PFSK-1 (cell line): ENCODE measurements around the gene GRAMD1B.

Experiments used
- POLR2AphosphoS5 ChIP-seq: IDR thresholded peaks from 2 replicates; pipeline ENCODE4 v1.6.1; 2012; ENCODE audit warnings: low read depth, mild to moderate bottlenecking, control low read depth, low read length, moderate library complexity
- REST ChIP-seq, 2 experiments: IDR thresholded peaks; 2 replicates each; pipeline versions ENCODE4 v1.6.1 to v1.8.0; 2011 to 2012; ENCODE audit warnings: low read depth in 2 of 2, low read length in 2 of 2, control low read depth in 1 of 2, inconsistent platforms in 1 of 2, mild to moderate bottlenecking in 1 of 2, moderate library complexity in 1 of 2; ENCODE audit not compliant: insufficient read depth in 1 of 2
- TAF1 ChIP-seq: IDR thresholded peaks from 2 replicates; pipeline ENCODE4 v1.6.1; 2012; ENCODE audit warnings: low read length, control low read depth, borderline replicate concordance; ENCODE audit not compliant: insufficient read depth

- TF ChIP-seq POLR2AphosphoS5 = no peak
- no peak for TF ChIP-seq REST (IDR thresholded peaks at IDR 0.05; ENCODE audit: insufficient read depth in 1 of 2, low read depth in 2 of 2, low read length in 2 of 2)
- TF ChIP-seq TAF1 = no peak
Observed at GRCh38 chr11:123407996-123408597, 22.0 kb upstream of the GRAMD1B start.
